NK-92 (cell line): ENCODE results near the gene DNAJC5.
"Not testable (repeated sequence)": the region's sequence is repeated elsewhere in the genome, so short reads cannot be mapped to it uniquely, and the experiment has no call there.

Experiments
- DNase-seq: peaks from one replicate; lab custom pipeline; 2025; ENCODE audit not compliant: unreplicated experiment; lab: John Stamatoyannopoulos, UW

The DNAJC5 gene

DNA sequence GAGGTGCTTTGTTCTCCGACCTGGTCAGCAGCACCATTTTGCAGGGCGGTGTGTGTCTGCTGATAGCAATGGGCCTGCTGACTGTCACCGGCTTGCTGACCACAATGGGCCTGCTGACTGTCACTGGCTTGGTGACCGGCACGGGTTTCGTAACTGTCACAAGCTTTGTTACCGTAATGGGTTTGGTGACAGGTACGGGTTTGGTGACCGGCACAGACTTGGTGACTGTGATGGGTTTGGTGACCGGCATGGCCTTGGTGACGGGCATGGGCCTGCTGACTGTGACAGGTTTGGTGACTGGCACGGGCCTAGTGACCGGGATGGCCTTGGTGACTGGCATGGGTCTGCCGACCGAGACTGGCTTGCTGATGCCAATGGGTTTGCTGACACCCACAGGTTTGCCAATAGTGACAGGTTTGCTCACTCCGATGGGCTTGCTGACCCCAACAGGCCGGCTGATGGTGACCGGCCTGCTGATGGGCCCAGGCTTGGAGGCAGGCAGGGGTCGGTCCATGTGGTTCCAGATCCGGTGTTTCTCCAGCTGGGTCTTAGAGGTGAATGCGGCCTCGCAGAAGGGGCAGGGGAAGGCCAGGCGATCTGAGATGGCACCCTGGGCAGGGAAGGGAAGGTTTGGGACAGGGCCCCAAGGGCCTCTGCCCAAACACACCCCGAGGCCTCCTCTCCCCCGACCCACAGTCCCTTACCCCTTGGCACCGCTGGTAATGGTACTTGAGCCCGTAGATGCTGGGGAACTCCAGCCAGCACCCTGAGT lies 71.4 kb downstream of the DNAJC5 start:
- no peak for DNase-seq

DNA sequence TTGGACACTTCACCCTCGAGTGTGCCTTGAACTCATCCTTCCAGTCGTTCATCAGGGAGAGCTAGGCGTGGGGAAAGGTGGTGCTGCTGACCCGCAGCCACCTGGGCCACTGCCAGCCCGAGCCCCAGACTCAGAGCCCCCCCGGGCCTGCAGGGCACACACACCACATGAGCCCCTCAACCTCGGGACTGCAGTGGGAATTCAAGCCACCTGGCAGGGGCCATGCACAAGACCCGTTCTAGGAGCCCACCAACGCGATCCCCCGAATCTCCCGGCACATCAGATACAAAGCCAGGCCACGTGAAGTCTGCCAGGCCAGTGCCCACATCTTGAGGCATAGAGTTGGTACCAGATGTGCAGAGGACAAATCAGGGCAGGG lies 72.0 kb downstream of the DNAJC5 start:
- DNase-seq, result no peak

DNA sequence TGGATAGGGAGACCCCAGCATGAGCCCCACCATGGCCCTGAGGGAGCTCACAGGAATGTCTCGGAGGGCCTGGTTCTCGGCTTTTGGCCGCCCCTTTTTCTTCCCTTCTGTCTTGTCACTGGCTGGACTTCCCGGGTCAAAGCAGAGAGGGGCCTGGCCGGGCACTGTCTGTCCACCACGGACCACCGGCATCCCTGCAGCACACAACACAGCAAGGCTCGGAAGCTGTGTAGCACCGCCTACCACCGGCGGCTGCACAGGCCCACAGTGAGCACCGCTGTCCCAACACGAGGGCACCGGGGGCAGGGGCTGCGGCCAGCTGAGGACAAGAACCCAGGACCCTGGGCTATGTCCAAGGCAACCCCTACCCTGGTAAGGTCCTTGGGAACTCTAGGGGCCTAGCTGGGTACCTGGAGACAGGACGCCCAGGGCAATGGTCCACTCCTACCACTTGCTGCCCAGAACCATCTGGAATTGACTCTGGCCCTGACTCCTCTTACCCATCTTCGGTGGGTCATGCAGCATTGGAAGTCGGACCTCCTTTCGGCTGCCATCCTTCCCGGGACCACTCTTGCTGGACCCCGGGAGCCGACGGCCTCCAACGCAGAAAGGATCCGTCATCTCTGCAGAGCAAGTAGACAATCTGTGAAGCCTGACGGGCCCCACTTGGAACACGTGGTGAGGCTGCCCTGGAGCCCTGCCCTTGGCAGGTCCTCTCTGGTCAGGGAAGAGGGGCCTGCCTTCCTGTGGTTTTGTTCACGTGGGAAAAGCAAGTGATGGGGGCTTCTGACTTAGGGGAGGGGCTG lies 72.6 kb downstream of the DNAJC5 start:
- DNase-seq, result no peak

DNA sequence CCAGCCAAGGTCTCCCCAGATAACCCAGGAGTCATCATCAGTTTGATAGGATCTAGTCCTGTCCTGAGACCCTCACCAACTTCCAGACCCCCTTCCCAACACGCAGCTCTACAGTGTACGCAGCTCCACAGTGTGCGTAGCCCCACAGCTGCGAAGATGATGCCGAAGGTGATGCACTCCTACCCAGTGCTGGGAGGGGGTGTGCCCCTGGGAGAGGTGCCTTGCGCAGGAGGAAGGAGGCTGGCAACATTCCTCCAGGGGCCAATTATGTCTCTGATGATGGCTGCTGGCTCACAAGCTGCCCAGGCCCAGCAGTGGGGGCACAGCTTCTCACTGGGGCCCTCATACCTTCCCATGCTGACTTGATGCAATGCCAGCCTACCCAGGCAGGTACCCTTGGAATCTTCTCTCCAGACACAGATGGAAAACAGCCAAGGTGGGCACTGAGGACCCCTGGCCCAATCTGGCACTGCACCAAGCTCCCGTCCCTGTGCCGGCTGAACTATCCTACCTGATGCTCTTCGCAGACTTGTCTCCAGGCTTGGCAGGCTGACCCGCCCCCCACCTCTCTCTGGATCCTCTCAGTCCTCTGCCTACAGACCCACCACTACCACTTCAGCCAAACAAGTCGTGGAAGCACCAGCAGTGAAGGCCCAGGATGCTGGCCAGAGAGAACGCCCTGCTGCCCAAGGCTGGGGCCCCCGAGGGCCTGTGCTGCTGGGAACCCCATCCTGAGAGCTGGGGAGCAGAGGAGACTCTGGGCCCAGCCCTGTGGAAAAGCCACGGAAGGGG lies 73.4 kb downstream of the DNAJC5 start:
- no peak for DNase-seq

DNA sequence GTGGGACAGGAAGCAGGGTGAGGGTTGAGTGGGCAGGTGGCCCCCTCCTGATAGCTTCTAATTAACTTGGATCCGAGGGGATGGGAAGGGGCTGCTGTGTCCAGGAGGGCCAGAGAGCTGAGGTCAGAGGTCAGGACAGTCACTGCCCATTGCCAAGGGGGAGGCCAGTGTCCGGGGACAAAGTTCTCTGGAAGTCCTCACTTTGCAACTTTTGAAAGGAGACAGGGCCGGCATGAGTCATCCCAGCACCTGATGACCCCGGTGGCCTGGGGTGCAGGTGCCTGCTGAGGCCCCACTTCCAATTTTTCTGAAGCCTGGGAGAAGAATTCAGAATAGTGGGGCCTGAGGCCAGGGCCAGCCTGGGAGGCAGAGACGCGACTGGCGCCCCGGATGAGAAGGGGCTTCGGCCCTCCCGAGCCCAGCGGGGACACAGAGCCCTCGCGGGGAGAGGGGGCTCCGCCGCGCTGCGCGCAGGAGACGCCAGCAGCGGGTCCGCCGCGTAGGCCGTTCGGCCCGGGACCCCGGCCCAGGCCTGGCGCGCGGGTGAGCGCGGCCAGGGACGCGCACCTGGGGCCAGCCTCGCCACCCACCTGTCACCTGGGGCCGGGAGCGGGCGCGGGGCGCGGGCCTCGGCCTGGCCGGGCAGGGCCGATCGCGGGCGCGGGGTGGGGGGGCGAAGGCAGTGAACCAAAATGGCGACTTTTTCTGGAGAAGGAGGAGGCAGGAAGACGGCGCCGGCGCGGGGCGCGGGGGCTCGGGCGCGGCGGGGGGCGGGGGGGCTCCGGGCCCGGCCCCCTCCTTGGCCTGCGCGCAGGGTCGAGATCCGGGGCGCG lies 74.2 kb downstream of the DNAJC5 start:
- DNase-seq, result no peak

DNA sequence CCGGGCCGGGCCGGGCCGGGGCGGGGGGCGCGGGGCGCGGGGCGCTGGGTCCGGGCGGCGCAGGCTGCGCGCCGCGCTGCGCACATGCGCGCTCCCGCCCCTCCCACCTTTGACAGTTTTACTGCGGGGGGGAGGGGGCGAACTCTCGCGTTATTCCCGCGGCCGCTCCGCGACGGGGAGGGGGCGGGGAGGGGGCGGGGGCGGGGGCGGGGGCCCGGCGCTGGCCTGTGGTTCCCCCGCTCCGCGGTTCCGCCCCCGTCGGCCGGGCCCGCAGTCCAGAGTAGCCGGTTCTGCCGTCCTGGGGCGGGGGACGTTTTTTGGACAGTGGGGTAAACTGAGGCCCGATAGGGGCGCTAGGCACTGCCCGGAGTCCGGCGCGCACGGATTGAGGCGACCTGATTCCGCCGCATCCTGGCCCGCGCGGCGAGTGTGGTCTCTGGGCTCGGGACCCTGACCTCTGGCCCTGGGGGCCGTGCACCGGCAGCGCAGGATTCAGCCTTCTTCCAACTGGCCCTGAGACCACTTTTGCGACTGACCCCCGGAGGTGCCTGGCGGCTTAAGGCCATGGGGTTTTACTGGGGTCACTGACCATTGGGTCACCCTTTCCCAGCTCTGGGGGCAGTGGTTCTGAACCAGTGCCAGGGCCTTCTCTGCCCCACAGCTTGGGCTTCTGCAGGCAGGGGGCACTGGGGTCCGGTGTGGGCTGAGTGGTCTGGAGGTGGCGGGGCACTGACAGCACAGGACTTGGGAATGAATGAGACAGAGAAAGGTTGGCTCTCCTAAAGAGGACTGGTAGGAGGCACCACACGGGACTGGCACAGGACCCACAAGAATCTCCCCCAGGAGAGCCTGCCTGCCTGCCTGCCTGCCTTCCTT lies 75.2 kb downstream of the DNAJC5 start, which contains the start of gene ZNF512B:
Gene ZNF512B, minus strand, starts transcription at position 93 of the 876 bp plus-strand sequence. CDS start 1,980 bp downstream, outside the sequence.
- no peak for DNase-seq

DNA sequence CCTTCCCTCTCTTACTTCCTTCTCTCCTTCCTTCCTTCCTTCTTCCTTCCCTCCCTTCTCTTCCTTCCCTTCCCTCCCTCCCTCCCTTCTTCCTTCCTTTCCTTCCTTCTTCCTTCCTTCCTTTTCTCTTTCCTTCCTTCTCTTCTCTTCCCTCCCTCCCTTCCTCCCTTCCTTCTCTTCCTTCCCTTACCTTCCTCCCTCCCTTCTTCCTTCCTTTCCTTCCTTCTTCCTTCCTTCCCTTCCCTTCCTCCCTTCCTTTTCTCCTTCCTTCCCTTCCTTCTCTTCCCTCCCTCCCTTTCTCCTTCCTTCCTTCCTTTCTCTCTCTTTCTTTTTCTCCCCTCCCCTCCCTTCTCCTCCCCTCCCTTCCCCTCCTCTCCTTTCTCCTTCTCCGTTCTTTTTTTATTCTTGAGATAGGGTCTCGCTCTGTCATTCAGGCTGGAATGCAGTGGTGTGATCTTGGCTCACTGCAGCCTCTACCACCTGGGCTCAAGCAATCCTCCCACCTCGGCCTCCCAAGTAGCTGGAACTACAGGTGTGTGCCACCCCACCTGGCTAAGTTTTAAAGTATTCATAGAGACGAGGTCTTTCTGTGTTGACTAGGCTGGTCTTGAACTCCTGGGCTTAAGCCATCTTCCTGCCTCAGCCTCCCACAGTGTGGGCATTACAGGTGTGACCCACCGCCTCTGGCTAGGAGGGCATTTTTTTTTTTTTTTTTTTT lies 75.9 kb downstream of the DNAJC5 start:
- DNase-seq, result no peak

DNA sequence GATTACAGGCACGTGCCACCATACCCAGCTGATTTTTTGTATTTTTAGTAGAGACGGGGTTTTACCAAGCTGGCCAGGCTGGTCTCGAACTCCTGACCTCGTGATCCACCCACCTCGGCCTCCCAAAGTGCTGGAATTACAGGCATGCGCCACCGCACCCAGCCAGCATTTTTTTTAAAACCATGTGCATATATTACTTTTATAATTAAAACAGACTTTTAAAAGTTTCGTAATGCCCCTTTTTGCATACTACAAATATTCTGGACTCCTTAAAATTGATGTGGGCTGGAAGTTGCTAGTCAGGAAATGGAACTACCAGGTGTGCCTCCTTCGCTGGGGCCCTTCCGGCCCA lies 77.0 kb downstream of the DNAJC5 start:
- not testable (repeated sequence) for DNase-seq

DNA sequence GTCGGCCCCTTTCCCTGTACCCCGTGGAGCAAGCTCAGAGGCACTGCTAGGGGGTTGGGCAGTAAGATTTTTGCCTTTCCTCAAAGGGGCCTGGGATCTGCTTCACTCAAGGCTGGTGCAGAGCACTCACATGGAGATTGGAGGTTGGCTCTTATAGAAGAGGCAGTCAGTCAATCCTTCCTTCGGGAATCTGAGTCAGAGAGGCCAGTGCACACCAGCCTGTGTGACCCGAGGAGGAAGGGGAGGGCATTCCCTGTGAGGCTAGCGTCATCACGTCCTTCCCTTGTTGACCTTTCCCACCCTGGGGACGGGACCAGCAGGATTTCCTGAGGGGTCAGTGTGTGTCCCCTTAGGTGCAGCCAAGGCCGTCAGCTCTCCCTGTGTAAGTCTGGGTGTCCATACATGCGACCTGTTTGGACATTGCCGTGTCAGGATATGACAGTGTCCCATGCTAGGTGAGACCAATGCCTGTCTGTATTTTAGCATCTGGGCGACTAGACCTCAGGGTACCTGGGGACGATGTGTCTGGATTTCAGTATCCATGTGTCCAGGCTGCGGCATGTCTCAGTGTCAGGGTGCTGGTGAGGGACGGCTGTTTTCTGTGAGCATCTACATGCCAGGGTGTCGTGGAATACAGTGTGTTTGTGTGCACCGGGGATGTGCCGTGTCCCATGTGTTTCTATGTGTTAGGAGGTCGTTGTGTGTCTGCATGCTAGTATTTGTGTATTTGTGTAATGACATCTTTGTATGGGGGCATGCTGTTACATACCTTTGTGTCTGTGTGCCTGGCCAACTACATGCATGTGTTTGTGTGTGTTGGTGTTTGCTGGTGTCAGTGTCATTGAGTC lies 77.6 kb downstream of the DNAJC5 start:
- no peak for DNase-seq

DNA sequence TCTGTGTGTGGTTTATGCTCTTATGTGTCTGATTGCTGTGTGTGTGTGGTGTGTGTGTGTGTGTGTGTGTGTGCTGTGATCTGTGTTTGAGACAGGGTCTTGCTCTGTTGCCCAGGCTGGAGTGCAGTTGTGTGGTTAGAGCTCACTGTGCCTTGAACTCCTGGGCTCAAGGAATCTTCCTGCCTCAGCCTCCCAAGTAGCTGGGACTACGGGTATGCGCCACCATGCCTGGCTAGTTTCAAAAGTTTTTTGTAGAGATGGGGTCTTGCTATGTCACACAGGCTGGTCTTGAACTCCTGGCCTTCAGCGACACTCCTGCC lies 78.2 kb downstream of the DNAJC5 start:
- no peak for DNase-seq

DNA sequence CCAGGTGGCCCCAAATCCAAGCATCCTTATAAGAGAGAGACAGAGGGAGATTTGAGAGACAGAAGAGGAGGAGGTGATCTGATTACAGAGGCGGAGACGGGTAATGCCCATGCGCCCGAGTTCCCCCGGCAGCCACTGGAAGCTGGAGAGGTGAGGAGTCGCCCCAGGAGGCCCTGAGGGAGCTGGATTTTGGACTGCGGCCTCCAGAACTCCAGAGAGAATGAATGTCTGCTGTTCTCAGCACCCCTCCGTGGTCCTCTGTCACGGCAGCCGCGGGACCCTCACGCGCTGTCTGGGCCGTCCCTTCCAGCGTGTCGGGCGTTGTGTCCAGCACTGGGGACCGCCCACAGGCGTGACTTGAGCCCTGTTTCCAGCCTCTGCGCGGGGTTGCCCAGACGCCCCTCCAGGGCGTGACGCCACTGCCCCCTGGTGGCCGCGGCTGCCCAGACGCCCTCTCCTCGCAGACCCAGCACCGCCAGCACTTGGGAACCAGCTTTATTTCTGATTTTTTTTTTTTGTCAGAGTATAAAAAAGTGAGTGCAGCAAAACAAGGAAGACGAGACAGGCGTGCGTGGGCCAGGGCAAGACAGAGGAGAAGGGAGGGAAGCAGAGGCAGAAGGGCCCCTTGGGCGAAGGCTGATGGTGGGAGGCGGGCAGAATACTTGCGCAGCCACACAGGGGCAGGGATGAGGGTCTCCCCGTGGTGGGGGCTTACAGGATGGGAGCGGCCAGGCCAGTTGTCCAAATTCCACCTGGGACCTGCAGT lies 78.9 kb downstream of the DNAJC5 start:
- no peak for DNase-seq

DNA sequence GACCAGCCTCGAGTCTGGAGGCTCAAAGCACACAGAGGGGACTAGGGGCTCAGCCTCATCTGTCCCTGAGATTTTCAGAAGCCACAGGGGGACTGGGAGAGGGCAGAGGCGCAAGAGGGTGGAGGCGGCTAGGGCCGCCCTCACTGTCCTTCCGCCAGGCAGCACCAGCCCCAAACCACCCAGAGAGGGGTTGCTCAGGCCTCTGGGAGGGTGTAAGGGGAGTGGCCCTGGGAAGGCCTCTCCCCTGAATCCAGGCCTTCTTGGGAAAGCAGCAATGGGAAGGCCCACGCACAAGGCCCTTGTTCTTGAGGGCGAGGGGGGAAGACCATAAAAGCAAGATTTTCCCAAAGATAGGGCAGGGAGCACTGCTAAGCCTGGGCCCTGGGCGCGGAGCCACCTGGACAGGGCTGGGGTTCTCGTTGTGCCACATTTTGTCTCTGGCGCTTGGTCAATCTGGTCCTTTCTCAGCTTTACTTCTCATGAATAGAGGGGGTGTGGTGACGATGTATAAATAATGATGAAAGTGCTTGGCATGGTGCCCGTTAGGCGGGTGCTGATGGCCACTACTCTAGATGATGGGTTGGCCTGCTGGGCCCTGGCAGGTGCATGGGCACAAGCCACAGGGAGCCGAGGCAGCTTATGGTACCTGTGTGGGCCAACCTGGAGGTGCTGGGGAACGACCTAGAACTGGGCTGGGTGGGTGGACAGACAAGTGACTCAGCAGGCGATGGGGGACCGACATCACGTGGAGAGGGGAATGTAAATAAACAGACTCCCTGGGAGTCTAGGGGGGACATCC lies 79.7 kb downstream of the DNAJC5 start:
- DNase-seq, result no peak

DNA sequence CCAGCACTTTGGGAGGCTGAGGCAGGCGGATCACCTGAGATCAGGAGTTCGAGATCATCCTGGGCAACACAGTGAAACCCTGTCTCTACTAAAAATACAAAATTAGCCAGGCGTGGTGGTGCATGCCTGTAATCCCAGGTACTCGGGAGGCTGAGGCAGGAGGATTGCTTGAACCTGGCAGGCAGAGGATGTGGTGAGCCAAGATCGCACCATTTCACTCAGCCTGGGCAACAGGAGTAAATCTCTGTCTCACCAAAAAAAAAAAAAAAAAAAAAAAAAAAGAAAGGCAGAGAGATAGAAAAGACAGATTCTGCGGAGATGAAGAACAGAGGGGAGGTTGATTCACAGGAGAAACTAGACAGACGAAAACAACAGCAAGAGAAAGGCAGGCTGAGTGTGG lies 81.6 kb downstream of the DNAJC5 start:
- DNase-seq, result not testable (repeated sequence)

DNA sequence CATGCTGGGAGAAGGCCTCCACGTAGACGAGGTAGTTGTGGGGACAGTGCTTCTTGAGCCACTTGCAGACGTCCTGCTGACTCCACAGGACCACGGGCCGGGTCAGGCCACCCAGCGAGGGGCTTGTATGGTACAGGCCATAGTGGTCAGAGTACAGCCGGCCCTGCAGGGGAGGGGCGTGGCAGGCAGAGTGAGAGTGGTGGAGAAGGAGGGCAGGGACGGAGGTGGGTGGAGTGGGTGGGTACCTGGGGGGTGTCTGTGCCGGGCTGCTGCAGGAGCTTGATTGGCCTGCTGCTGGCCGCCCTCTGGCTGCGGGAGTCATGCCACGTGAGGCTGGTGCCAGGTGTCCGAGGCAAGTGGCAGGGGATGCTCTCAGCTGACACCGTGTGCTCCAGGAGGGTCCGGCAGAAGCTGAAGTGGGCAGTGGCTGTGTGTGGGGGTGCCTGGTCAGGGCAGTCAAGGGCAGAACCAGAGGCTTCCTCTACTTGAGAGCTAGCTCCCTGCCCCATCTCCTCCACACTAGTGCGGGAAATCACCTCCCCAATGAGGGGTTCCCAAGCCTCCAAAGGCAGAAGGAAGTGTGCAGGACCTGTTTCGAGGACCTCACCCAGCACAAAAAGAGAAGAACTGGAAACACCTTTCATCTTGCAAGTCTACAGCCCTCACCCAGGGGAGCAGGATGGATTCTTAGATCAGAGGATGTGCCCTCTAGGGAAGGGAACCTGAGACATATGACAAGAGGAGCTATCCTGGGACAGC lies 82.2 kb downstream of the DNAJC5 start:
- DNase-seq, result no peak

DNA sequence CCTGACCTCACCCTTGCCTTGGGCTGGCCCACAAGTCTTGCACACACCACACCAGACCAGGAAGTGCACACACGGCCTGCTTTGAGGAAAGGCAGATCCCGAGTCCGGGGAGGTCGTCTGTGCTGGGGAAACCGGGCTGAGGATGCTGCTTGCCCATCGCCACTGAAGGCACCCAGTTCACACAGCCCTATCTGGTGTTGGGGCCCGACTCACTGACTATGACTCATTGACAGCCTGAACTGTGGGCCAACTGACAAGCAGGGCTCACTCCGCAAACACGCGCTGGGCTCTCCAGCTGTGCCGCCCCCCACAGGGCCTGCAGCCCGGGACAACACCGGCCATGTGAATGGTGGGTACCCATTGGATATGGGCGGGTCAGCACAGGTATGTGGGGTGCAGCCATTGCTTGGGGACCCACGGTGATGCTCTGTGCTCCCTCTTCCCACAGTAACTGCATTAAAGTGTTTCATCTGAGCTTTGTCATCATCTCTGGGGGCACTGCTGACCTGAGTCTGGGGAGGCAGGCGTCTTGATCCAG lies 82.9 kb downstream of the DNAJC5 start:
- DNase-seq, result no peak
